Ishikawa (cell line): ENCODE data around the gene CCDC106.

Experiments
- CREB1 ChIP-seq: IDR thresholded peaks from 2 replicates; pipeline ENCODE4 v1.6.1; 2012; ENCODE audit warnings: low read depth
- EGR1 ChIP-seq: IDR thresholded peaks from 2 replicates; pipeline ENCODE4 v1.6.1; 2012
- EP300 ChIP-seq: IDR thresholded peaks from 2 replicates; pipeline ENCODE4 v1.6.1; 2012; ENCODE audit warnings: borderline replicate concordance
- FOXM1 ChIP-seq: IDR thresholded peaks from 2 replicates; pipeline ENCODE4 v1.6.1; 2012; ENCODE audit warnings: low read depth, borderline replicate concordance
- MAX ChIP-seq: IDR thresholded peaks from 2 replicates; pipeline ENCODE4 v1.6.1; 2012
- NFIC ChIP-seq: IDR thresholded peaks from 2 replicates; pipeline ENCODE4 v1.6.1; 2012
- RAD21 ChIP-seq: IDR thresholded peaks from 2 replicates; pipeline ENCODE4 v1.6.1; 2012; ENCODE audit warnings: low read depth
- TAF1 ChIP-seq: IDR thresholded peaks from 2 replicates; pipeline ENCODE4 v1.6.1; 2012; ENCODE audit warnings: low read depth, mild to moderate bottlenecking
- TCF12 ChIP-seq: IDR thresholded peaks from 2 replicates; pipeline ENCODE4 v1.6.1; 2012; ENCODE audit warnings: low read depth
- TEAD4 ChIP-seq: IDR thresholded peaks from 2 replicates; pipeline ENCODE4 v1.6.1; 2012
- USF1 ChIP-seq: IDR thresholded peaks from 2 replicates; pipeline ENCODE4 v1.6.1; 2012
- YY1 ChIP-seq: IDR thresholded peaks from 2 replicates; pipeline ENCODE4 v1.6.1; 2012; ENCODE audit warnings: low read depth
- ZBTB7A ChIP-seq: IDR thresholded peaks from 2 replicates; pipeline ENCODE4 v1.6.1; 2012; ENCODE audit warnings: low read depth
- TF ChIP-seq, protein P1 (sequence below): IDR thresholded peaks from 2 replicates; pipeline ENCODE4 v1.6.1; 2012; ENCODE audit warnings: low read depth, mild to moderate bottlenecking

- TF ChIP-seq EGR1, result no peak
- no peak for TF ChIP-seq CREB1
- TF ChIP-seq, protein P1, sequence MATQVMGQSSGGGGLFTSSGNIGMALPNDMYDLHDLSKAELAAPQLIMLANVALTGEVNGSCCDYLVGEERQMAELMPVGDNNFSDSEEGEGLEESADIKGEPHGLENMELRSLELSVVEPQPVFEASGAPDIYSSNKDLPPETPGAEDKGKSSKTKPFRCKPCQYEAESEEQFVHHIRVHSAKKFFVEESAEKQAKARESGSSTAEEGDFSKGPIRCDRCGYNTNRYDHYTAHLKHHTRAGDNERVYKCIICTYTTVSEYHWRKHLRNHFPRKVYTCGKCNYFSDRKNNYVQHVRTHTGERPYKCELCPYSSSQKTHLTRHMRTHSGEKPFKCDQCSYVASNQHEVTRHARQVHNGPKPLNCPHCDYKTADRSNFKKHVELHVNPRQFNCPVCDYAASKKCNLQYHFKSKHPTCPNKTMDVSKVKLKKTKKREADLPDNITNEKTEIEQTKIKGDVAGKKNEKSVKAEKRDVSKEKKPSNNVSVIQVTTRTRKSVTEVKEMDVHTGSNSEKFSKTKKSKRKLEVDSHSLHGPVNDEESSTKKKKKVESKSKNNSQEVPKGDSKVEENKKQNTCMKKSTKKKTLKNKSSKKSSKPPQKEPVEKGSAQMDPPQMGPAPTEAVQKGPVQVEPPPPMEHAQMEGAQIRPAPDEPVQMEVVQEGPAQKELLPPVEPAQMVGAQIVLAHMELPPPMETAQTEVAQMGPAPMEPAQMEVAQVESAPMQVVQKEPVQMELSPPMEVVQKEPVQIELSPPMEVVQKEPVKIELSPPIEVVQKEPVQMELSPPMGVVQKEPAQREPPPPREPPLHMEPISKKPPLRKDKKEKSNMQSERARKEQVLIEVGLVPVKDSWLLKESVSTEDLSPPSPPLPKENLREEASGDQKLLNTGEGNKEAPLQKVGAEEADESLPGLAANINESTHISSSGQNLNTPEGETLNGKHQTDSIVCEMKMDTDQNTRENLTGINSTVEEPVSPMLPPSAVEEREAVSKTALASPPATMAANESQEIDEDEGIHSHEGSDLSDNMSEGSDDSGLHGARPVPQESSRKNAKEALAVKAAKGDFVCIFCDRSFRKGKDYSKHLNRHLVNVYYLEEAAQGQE, result no peak
- TF ChIP-seq RAD21, result no peak
- no peak for TF ChIP-seq EP300
- no peak for TF ChIP-seq FOXM1
- no peak for TF ChIP-seq USF1
- TF ChIP-seq TCF12, result no peak
- no peak for TF ChIP-seq MAX
- TF ChIP-seq TAF1, result no peak
- no peak for TF ChIP-seq YY1
- TF ChIP-seq ZBTB7A, result no peak
- TF ChIP-seq TEAD4, result no peak
- TF ChIP-seq NFIC, result no peak
Measured at GRCh38 chr19:55625004-55625326, 23.0 kb upstream of the CCDC106 start.
